Immature natural killer cell (primary cell): ENCODE data around the gene RFLNA. TPM values are rescaled to one million over a fixed set of nuclear protein-coding genes. Genes with fewer than 3 reads are reported as not detected.

ENCODE experiments used
- DNase-seq, 3 donors: peaks; one replicate each; pipeline ENCODE4 v3.0.0; 2022; ENCODE audit warnings: mixed read lengths in 1 of 3
- H3K27ac Mint-ChIP-seq, 6 donors: one replicate each; pipeline ENCODE4 v1.8.0; 2020; ENCODE audit warnings: mixed read lengths in 6 of 6, mild to moderate bottlenecking in 5 of 6, inconsistent platforms in 4 of 6, moderate library complexity in 3 of 6
- H3K27me3 Mint-ChIP-seq, 3 donors: one replicate each; pipeline ENCODE4 v1.8.0; 2020 to 2021; ENCODE audit warnings: low read depth in 3 of 3, mild to moderate bottlenecking in 3 of 3, mixed read lengths in 3 of 3, moderate library complexity in 3 of 3, inconsistent platforms in 1 of 3
- H3K36me3 Mint-ChIP-seq, 3 donors: one replicate each; pipeline ENCODE4 v1.8.0; 2020; ENCODE audit warnings: mixed read lengths in 3 of 3, inconsistent platforms in 2 of 3, mild to moderate bottlenecking in 2 of 3
- H3K4me1 Mint-ChIP-seq, 2 donors: one replicate each; pipeline ENCODE4 v1.8.0; 2020; ENCODE audit warnings: inconsistent platforms in 2 of 2, mild to moderate bottlenecking in 2 of 2, mixed read lengths in 2 of 2, moderate library complexity in 1 of 2
- H3K4me3 Mint-ChIP-seq, 5 donors: one replicate each; pipeline ENCODE4 v1.8.0; 2020; ENCODE audit warnings: mild to moderate bottlenecking in 5 of 5, mixed read lengths in 5 of 5, inconsistent platforms in 3 of 5, moderate library complexity in 3 of 5
- H3K9me3 Mint-ChIP-seq, 6 donors: one replicate each; pipeline ENCODE4 v1.8.0; 2020; ENCODE audit warnings: mild to moderate bottlenecking in 6 of 6, mixed read lengths in 6 of 6, inconsistent platforms in 4 of 6, moderate library complexity in 3 of 6
- polyA plus RNA-seq, 3 donors: library from polyadenylated mRNA; unstranded; fragments of 300-500 nt; fragmentation: Illumina TruSeq; gene quantifications; one replicate each; pipeline ENCODE4 v1.2.3, GENCODE V29; 2021

The RFLNA gene
- polyA plus RNA-seq, 3 donors from 2014 or later = not detected

DNA sequence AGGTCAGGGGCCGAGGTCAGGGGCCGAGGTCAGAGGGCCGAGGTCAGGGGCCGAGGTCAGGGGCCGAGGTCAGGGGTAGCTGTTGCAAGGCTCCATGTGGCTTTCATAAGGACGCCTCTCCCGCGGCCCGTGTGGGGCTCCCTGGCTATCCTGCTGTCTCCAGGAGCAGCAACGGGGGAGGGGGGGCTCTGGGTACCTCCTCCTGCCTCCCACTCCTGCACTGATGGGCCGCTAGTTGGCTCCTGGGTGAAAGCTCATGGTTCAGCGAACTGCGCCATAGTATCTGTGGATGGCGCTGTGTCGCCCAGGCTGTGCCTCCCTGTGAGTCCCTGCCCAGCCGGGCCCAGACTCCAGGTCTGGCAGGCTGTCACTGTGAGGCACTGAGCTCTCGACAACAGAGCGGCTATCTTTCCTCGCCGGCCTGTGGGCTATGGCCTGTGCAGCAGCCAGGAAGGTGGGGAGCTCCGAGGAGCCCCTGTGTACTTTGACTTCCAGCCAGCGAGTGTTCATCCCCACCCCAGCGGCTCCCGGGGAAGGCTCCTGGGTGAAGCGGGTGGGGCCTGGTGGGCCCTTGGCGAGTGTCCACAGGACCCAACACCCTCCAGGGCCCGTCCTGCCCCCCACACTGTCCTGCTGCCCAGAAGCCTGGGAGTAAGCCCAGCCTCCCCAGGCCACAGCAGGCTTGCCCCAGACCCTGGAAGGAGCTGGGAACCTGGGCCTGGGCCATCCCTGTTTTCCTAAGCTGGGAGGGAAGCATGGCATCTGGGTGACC, 8.1 kb downstream of the RFLNA start:
- Mint-ChIP-seq H3K4me1 (no peaks in the 10 kb centered on the region), H3K36me3 (no peaks in the 10 kb centered on the region), H3K27ac (no peak overlapping the region), H3K9me3 (no peaks in the 10 kb centered on the region), H3K4me3 (no peak overlapping the region), H3K27me3 (peaks cover 1 to 4% (median 2%) of the 10 kb centered on the region in 3 donors)
- no peak for DNase-seq

- H3K27ac Mint-ChIP-seq = no peak overlapping the region
- H3K9me3 Mint-ChIP-seq = no peaks in the 10 kb centered on the region
- no peaks in the 10 kb centered on the region for H3K4me1 Mint-ChIP-seq
- no peak for DNase-seq
- no peak overlapping the region for H3K4me3 Mint-ChIP-seq
- peaks cover 1 to 4% (median 2%) of the 10 kb centered on the region in 3 donors for H3K27me3 Mint-ChIP-seq
- H3K36me3 Mint-ChIP-seq = no peaks in the 10 kb centered on the region
Measured at GRCh38 chr12:124303579-124304313, 8.9 kb downstream of the RFLNA start.

DNA sequence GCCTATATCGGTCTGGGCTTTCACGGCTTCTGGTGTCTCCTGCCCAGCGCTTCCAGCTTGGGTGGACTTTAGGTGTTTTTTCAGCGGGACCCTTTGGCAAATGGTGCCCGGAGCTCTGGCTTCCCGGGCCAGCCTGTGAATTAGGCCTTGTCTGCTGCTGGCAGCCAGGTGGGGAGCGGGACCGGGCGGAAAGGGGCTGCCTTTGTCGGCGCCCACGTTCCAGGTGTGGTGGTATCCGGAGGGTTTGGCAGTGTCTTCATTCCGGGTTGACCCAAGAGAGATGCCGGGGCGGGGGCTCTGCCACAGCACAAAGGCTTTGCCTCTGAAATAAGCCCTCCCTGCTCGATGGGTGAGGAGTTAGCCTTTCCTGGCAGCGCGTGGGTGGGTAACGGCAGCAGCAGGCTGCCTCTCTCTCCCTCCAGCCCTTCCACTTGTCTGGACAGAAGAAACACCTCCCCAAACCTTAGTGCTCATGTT, 9.5 kb downstream of the RFLNA start:
- Mint-ChIP-seq H3K4me1 (no peaks in the 10 kb centered on the region), H3K9me3 (no peaks in the 10 kb centered on the region), H3K27ac (no peak overlapping the region), H3K27me3 (peaks cover 1 to 4% (median 4%) of the 10 kb centered on the region in 3 donors), H3K4me3 (no peak overlapping the region), H3K36me3 (no peaks in the 10 kb centered on the region)
- no peak for DNase-seq

GRCh38 chr12:124305136-124305535, 10.2 kb downstream of the RFLNA start:
- no peak for DNase-seq
- no peaks in the 10 kb centered on the region for H3K9me3 Mint-ChIP-seq
- no peaks in the 10 kb centered on the region for H3K4me1 Mint-ChIP-seq
- no peak overlapping the region for H3K27ac Mint-ChIP-seq
- H3K36me3 Mint-ChIP-seq = no peaks in the 10 kb centered on the region
- H3K27me3 Mint-ChIP-seq = peaks cover 1 to 2% (median 1%) of the 10 kb centered on the region in 3 donors
- no peak overlapping the region for H3K4me3 Mint-ChIP-seq

DNA sequence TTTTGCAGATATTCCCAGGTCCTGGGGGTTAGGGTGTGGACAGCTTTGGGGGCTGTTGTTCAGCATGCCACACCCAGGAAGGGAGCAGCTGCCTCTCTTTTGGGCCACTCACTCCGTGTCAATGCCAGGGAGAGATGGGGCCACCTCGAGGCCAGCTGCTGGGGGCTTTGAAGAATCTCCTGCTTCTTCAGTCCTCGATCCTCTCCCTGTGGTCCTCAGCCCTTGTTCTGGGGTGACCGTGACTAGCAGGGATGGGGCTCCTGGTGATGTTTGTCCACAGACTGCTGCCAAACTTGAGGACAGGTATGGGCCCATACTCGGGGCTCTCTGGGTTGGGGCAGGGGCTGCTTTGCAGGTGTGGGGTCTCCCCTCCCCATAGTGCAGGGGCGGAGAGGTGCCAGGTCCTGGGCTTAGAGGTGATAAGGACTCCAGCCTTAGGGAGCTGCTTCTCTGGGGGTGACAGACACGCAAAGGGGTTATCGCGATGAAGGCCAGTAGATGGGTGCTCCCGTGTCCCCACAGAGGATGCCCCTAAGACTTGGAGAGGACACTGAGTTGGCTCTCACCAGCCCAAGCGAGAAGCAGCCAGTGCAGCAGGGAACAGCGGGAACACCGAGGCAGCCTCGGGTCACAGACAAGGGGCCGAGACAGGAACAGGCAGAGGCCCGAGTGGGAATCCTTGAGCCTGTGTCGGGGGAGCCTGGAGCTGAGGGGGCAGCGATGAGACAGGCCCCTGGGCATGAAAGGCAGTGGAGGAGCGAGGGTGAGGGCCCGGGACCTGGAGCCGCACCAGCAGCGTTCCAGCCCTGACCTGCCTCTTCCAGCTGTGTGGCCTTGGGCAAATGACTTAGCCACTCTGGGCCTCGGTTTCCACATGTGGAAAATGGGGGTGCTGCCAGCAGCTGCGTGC, 11.1 kb downstream of the RFLNA start:
- Mint-ChIP-seq H3K27me3 (peaks cover 1 to 2% (median 1%) of the 10 kb centered on the region in 3 donors), H3K4me3 (no peak overlapping the region), H3K27ac (no peak overlapping the region), H3K36me3 (no peaks in the 10 kb centered on the region), H3K9me3 (no peaks in the 10 kb centered on the region), H3K4me1 (no peaks in the 10 kb centered on the region)
- no peak for DNase-seq

- H3K27ac Mint-ChIP-seq = no peak overlapping the region
- no peak overlapping the region for H3K4me3 Mint-ChIP-seq
- no peaks in the 10 kb centered on the region for H3K4me1 Mint-ChIP-seq
- DNase-seq = no peak
- H3K36me3 Mint-ChIP-seq = no peaks in the 10 kb centered on the region
- no peaks in the 10 kb centered on the region for H3K9me3 Mint-ChIP-seq
- peaks cover 1 to 2% (median 1%) of the 10 kb centered on the region in 3 donors for H3K27me3 Mint-ChIP-seq
Measured at GRCh38 chr12:124306686-124307555, 12.0 kb downstream of the RFLNA start.

GRCh38 chr12:124307556-124307825, 12.6 kb downstream of the RFLNA start:
- no peak overlapping the region for H3K27ac Mint-ChIP-seq
- H3K4me1 Mint-ChIP-seq = no peaks in the 10 kb centered on the region
- no peak for DNase-seq
- no peaks in the 10 kb centered on the region for H3K36me3 Mint-ChIP-seq
- no peaks in the 10 kb centered on the region for H3K9me3 Mint-ChIP-seq
- no peak overlapping the region for H3K4me3 Mint-ChIP-seq
- H3K27me3 Mint-ChIP-seq = peaks cover 0 to 2% (median 1%) of the 10 kb centered on the region in 3 donors

DNA sequence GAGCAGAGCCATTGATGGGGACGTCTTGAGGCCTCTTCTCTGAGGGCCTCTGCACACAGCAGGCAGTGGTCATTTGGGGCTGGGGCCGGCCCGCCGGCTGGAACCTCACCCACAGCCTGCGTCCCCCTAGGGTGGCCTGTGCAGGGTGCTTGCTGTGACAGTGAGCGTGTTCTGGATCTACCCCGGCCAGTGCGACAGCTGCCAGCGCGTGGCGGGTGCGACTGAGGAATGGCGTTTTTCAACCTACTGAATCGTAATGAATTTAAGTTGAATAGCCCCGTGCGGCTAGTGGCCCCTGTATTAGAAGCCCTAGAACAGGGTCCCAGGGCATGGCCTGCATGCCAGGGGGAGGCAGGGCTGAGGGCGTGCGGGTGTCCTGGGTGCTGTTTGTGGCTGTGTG, 13.8 kb downstream of the RFLNA start:
- no peaks in the 10 kb centered on the region for H3K36me3 Mint-ChIP-seq
- H3K27me3 Mint-ChIP-seq = peaks cover 0 to 2% (median 1%) of the 10 kb centered on the region in 3 donors
- no peaks in the 10 kb centered on the region for H3K9me3 Mint-ChIP-seq
- no peak overlapping the region for H3K27ac Mint-ChIP-seq
- H3K4me1 Mint-ChIP-seq = no peaks in the 10 kb centered on the region
- no peak overlapping the region for H3K4me3 Mint-ChIP-seq
- no peak for DNase-seq

DNA sequence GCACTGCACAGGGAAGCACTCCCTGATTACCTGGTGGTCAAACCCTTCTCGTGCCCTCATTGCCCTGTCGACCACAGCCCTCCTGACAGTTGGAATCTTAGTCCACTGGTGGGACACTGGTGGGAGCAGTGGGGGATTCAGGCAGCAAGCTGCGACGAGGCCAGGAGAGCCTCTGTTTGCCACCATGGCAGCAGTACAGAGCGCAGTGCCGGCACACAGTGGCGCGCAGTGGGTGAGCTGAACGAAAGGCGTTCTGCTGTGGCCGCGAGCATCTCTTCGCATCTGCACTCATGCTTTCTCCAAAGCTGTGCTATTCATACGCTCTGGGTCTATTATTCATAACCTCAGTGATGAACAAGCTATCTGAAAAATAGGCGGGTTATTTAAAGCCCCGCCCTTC, 14.3 kb downstream of the RFLNA start:
- H3K4me3 Mint-ChIP-seq = no peak overlapping the region
- no peak overlapping the region for H3K27ac Mint-ChIP-seq
- H3K4me1 Mint-ChIP-seq = no peaks in the 10 kb centered on the region
- peaks cover 0 to 2% (median 1%) of the 10 kb centered on the region in 3 donors for H3K27me3 Mint-ChIP-seq
- no peak for DNase-seq
- H3K36me3 Mint-ChIP-seq = no peaks in the 10 kb centered on the region
- H3K9me3 Mint-ChIP-seq = no peaks in the 10 kb centered on the region

- DNase-seq = no peak
- no peaks in the 10 kb centered on the region for H3K4me1 Mint-ChIP-seq
- H3K27me3 Mint-ChIP-seq = peaks cover 0 to 2% (median 1%) of the 10 kb centered on the region in 3 donors
- no peak overlapping the region for H3K27ac Mint-ChIP-seq
- H3K4me3 Mint-ChIP-seq = no peak overlapping the region
- H3K36me3 Mint-ChIP-seq = no peaks in the 10 kb centered on the region
- H3K9me3 Mint-ChIP-seq = no peaks in the 10 kb centered on the region
Measured at GRCh38 chr12:124309744-124310143, 14.9 kb downstream of the RFLNA start.

DNA sequence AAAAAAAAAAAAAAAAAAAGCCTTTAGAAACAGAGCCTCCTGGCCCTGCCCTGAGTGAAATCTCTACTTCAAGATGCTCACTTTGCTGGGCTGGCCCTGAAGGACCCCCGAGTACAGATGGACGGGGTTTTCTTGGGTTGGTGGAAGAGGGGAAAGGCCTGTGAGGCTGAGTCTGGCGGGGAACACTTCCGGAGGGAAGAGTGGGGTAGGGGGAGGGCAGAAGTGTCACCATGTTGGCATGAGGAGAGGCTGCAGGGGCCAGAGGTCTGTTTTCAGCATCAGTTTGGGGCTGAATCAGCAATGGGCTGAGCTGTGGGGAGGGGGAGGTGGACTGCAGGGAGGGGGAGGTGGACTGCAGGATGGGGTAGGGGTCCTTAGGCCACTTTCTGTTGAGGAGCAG, 15.3 kb downstream of the RFLNA start:
- no peaks in the 10 kb centered on the region for H3K4me1 Mint-ChIP-seq
- H3K9me3 Mint-ChIP-seq = no peaks in the 10 kb centered on the region
- H3K27ac Mint-ChIP-seq = no peak overlapping the region
- H3K4me3 Mint-ChIP-seq = no peak overlapping the region
- peaks cover 0 to 2% (median 1%) of the 10 kb centered on the region in 3 donors for H3K27me3 Mint-ChIP-seq
- no peak for DNase-seq
- H3K36me3 Mint-ChIP-seq = no peaks in the 10 kb centered on the region

GRCh38 chr12:124310785-124311184, 15.9 kb downstream of the RFLNA start:
- H3K36me3 Mint-ChIP-seq = no peaks in the 10 kb centered on the region
- H3K9me3 Mint-ChIP-seq = no peaks in the 10 kb centered on the region
- H3K27ac Mint-ChIP-seq = no peak overlapping the region
- peaks cover 0 to 2% (median 1%) of the 10 kb centered on the region in 3 donors for H3K27me3 Mint-ChIP-seq
- no peak overlapping the region for H3K4me3 Mint-ChIP-seq
- no peaks in the 10 kb centered on the region for H3K4me1 Mint-ChIP-seq
- no peak for DNase-seq
